Spleen (tissue), 11 donors: ENCODE results near the gene DMD. TPM values are rescaled to one million over a fixed set of nuclear protein-coding genes. Genes with fewer than 3 reads are reported as not detected.

ENCODE experiments used
- DNase-seq: peaks from one replicate; pipeline ENCODE4 v3.0.0-alpha.2; 2020
- H3K27ac ChIP-seq, 8 donors: fragments of 200-600 bp; sonication (generic) in 7 of 8; 1 replicate in 4 of 8; 2 replicates in 4 of 8; pipeline versions ENCODE4 v1.5.0 to v1.8.0; 2016 to 2021; ENCODE audit warnings: inconsistent platforms in 4 of 8, mild to moderate bottlenecking in 4 of 8, moderate library complexity in 1 of 8
- H3K27me3 ChIP-seq, 7 donors: fragments of 200-600 bp; sonication (generic) in 6 of 7; replicated peaks in 1 of 7; 1 replicate in 4 of 7; 2 replicates in 3 of 7; pipeline versions ENCODE4 v1.5.0 to v1.8.0; 2016 to 2021; ENCODE audit warnings: inconsistent platforms in 3 of 7, mild to moderate bottlenecking in 1 of 7
- H3K36me3 ChIP-seq, 6 donors: fragments of 200-600 bp; sonication (generic) in 5 of 6; 1 replicate in 4 of 6; 2 replicates in 2 of 6; pipeline versions ENCODE4 v1.5.0 to v1.8.0; 2016 to 2021; ENCODE audit warnings: inconsistent platforms in 2 of 6
- H3K4me1 ChIP-seq, 6 donors: fragments of 200-600 bp; sonication (generic) in 5 of 6; 1 replicate in 3 of 6; 2 replicates in 3 of 6; pipeline versions ENCODE4 v1.5.0 to v1.8.0; 2016 to 2021; ENCODE audit warnings: inconsistent platforms in 3 of 6
- H3K4me3 ChIP-seq, 8 donors: fragments of 200-600 bp; sonication (generic) in 7 of 8; 1 replicate in 4 of 8; 2 replicates in 4 of 8; pipeline versions ENCODE4 v1.5.0 to v1.8.0; 2016 to 2021; ENCODE audit warnings: inconsistent platforms in 4 of 8, mild to moderate bottlenecking in 4 of 8, moderate library complexity in 2 of 8
- H3K9me3 ChIP-seq, 8 donors: fragments of 200-600 bp; sonication (generic) in 7 of 8; 1 replicate in 4 of 8; 2 replicates in 4 of 8; pipeline versions ENCODE4 v1.5.0 to v1.8.0; 2016 to 2021; ENCODE audit warnings: inconsistent platforms in 4 of 8
- POLR2A ChIP-seq, 3 donors: fragments of 450-650 bp; IDR thresholded peaks; one replicate each; pipeline ENCODE4 v1.5.1; 2017; ENCODE audit warnings: antibody characterized with exemption in 3 of 3, mild to moderate bottlenecking in 1 of 3
- POLR2AphosphoS5 ChIP-seq, 3 donors: sonication (generic); formaldehyde crosslinking; IDR thresholded peaks; one replicate each; pipeline ENCODE4 v1.5.1; 2017; ENCODE audit warnings: antibody characterized with exemption in 3 of 3
- WGBS, 5 donors: extraction: QIAGEN DNeasy Blood & Tissue Kit in 3 of 5; methylation state at CpG; one replicate each; pipeline versions ENCODE4 v1.1.5 to v1.1.7; 2013 to 2018; 5-methylcytosine and 5-hydroxymethylcytosine counted together
- intact Hi-C: fragments of 100-400 bp; cut with DNase I; formaldehyde crosslinking; loops from one replicate; pipeline ENCODE4 v1.15.0; 2023; ENCODE audit warnings: low total_unique reads
- polyA plus RNA-seq, 3 donors: library from polyadenylated mRNA; stranded (reverse); fragments of 200-250 nt; gene quantifications; one replicate each; pipeline ENCODE4 v1.2.1, GENCODE V29; 2013
- total RNA-seq, 7 donors: library from RNA; depleted of rRNA in 3 of 7; stranded (reverse); fragments of >200 nt in 3 of 7; fragmentation: NEBNext Ultra II Directional in 4 of 7; extraction: Animal tissue kit (Norgen Biotek cat#: 25700) in 4 of 7; gene quantifications; one replicate each; pipeline versions ENCODE4 v1.1.0 to v1.2.1, GENCODE V29; 2016 to 2021
- TF ChIP-seq, protein P1 (sequence below), 11 experiments: fragments of 200-600 bp in 7 of 11; fragments of 450-650 bp in 4 of 11; sonication (generic) in 4 of 11; IDR thresholded peaks in 8 of 11; conservative IDR thresholded peaks in 3 of 11; 1 replicate in 7 of 11; 2 replicates in 4 of 11; pipeline versions ENCODE4 v1.4.0 to v1.8.0; 2016 to 2021; ENCODE audit warnings: antibody characterized with exemption in 11 of 11, inconsistent platforms in 4 of 11, mild to moderate bottlenecking in 1 of 11
- donor health status: healthy with polysubstance abuse.
- donor health status: DM: no; HTN: no; CAD: no; lungs with moderate emphysema.
- donor health status: DM: no; HTN: no; CAD: no.
- donor health status: Bipolar disorder and iron deficiency.
- donor health status: healthy.
- donor health status: DM: no; HTN: no; CAD: no.
- donor health status: DM: yes; HTN: yes; CAD: no.

Gene DMD
- total and polyA plus RNA-seq, 10 donors: 1.3 to 11.3 (median 4.4) TPM

DNA sequence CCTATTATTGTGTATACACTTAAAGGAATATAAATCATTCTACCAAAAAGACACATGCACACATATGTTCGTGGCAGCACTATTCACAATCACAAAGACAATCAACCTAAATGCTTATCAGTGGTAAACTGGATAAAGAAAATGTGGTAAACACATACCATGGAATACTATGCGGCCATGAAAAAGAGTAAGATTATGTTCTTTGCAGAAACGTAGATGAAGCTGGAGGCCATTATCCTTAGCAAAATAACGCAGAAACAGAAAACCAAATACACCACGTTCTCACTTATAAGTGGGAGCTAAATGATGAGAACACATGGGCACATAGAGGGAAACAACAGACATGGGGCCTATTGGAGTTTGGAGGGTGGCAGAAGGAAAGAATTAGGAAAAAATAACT lies 593.2 kb downstream of the DMD start:
- Histone ChIP-seq H3K27me3 (no peaks in the 10 kb centered on the region), H3K4me3 (no peak overlapping the region), H3K36me3 (no peaks in the 10 kb centered on the region), H3K9me3 (peaks cover 0 to 14% (median 0%) of the 10 kb centered on the region in 8 donors), H3K4me1 (no peaks in the 10 kb centered on the region), H3K27ac (no peak overlapping the region)
- WGBS, 5 donors: 69 to 85% (median 82%) methylated on average over 5 of the region's 5 CpGs
- intact Hi-C loops: no loop called here
- TF ChIP-seq POLR2A (IDR thresholded peaks at IDR 0.05) (no peak), POLR2AphosphoS5 (IDR thresholded peaks at IDR 0.05) (no peak)
- TF ChIP-seq, protein P1, sequence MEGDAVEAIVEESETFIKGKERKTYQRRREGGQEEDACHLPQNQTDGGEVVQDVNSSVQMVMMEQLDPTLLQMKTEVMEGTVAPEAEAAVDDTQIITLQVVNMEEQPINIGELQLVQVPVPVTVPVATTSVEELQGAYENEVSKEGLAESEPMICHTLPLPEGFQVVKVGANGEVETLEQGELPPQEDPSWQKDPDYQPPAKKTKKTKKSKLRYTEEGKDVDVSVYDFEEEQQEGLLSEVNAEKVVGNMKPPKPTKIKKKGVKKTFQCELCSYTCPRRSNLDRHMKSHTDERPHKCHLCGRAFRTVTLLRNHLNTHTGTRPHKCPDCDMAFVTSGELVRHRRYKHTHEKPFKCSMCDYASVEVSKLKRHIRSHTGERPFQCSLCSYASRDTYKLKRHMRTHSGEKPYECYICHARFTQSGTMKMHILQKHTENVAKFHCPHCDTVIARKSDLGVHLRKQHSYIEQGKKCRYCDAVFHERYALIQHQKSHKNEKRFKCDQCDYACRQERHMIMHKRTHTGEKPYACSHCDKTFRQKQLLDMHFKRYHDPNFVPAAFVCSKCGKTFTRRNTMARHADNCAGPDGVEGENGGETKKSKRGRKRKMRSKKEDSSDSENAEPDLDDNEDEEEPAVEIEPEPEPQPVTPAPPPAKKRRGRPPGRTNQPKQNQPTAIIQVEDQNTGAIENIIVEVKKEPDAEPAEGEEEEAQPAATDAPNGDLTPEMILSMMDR (IDR thresholded peaks at IDR 0.05 in 8 of 11, conservative IDR thresholded peaks at IDR 0.05 in 3 of 11): no peak
- no peak for DNase-seq

DNA sequence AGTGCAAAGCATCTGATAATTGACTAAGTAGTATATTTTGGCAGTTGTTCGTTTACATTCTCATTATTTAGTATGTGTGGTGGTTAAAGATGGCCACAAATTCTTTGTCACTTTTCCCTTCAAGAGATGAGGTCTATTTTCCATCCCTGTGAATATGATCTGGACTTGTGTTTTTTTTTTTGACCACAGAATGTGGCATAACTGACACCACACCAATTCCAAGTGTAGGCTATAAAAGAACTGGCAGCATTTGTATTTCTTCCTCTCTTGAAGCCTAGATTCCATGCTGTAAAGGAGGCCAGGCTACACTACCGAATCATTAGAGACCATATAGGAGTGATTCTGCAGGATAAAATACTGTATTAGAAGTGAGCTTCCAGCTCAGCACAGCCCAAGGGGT lies 596.6 kb downstream of the DMD start:
- Histone ChIP-seq H3K4me1 (no peaks in the 10 kb centered on the region), H3K27ac (no peak overlapping the region), H3K27me3 (no peaks in the 10 kb centered on the region), H3K9me3 (peaks cover 0 to 14% (median 0%) of the 10 kb centered on the region in 8 donors), H3K4me3 (no peak overlapping the region), H3K36me3 (no peaks in the 10 kb centered on the region)
- WGBS, 5 donors: 69 to 85% (median 73%) methylated on average over 2 of the region's 2 CpGs
- no peak for DNase-seq
- intact Hi-C loops: no loop called here
- TF ChIP-seq POLR2AphosphoS5 (IDR thresholded peaks at IDR 0.05) (no peak), POLR2A (IDR thresholded peaks at IDR 0.05) (no peak)
- TF ChIP-seq, protein P1 (IDR thresholded peaks at IDR 0.05 in 8 of 11, conservative IDR thresholded peaks at IDR 0.05 in 3 of 11): no peak

DNA sequence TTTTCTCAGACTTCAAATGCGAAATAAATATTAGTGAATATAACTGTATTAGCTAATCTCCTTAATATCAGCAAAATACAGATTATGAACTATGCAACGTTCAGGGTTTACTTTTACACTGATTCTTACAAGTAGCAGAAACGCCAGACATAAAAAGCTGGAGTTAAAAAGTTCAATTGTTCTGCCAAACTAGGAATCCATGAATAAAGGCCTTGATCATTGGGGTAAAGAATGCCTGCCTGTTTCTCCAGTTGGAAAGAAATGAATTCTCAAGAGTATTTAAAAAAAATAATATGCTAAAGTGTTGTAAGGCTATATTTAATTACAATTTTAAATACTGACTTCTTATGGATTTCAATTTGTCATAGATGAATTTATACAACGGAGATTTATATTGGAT lies 612.2 kb downstream of the DMD start:
- 66 to 74% (median 69%) methylated on average over 4 of the region's 4 CpGs for WGBS, 5 donors
- DNase-seq: no peak
- TF ChIP-seq POLR2A (IDR thresholded peaks at IDR 0.05) (no peak), POLR2AphosphoS5 (IDR thresholded peaks at IDR 0.05) (no peak)
- TF ChIP-seq, protein P1 (IDR thresholded peaks at IDR 0.05 in 8 of 11, conservative IDR thresholded peaks at IDR 0.05 in 3 of 11): no peak
- no peaks in the 10 kb centered on the region for H3K36me3 ChIP-seq
- H3K27me3 ChIP-seq: no peaks in the 10 kb centered on the region
- no peak overlapping the region for H3K27ac ChIP-seq
- no peaks in the 10 kb centered on the region for H3K4me1 ChIP-seq
- H3K9me3 ChIP-seq: no peaks in the 10 kb centered on the region
- intact Hi-C loops: no loop called here
- no peak overlapping the region for H3K4me3 ChIP-seq

DNA sequence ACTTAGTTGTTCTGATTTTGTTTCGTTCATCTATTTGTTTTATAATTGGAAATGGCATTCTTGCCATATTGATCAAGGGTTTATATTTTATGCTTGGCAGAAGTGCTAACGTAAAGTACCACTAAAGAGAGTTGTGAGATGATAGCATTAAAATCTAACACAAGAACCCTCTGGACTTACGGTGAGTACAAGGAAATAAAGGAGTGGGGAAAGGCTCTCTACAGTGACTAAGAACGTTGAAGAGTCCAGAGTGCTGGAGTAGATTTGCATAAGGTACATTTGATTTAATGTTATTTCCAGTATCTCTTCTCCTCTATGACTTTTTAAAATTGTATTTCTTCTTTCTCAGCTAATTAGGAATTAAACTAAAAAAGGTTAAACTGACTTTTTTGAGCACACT lies 612.6 kb downstream of the DMD start:
- WGBS, 5 donors: 70 to 90% (median 78%) methylated on average over 4 of the region's 4 CpGs
- no peaks in the 10 kb centered on the region for H3K9me3 ChIP-seq
- TF ChIP-seq POLR2A (IDR thresholded peaks at IDR 0.05) (no peak), POLR2AphosphoS5 (IDR thresholded peaks at IDR 0.05) (no peak)
- TF ChIP-seq, protein P1 (IDR thresholded peaks at IDR 0.05 in 8 of 11, conservative IDR thresholded peaks at IDR 0.05 in 3 of 11): no peak
- H3K4me3 ChIP-seq: no peak overlapping the region
- intact Hi-C loops: no loop called here
- H3K36me3 ChIP-seq: no peaks in the 10 kb centered on the region
- H3K27me3 ChIP-seq: no peaks in the 10 kb centered on the region
- no peak for DNase-seq
- H3K27ac ChIP-seq: no peak overlapping the region
- no peaks in the 10 kb centered on the region for H3K4me1 ChIP-seq
